ENCODE data around the gene DLGAP4. TPM values are rescaled to one million over a fixed set of nuclear protein-coding genes. Genes with fewer than 3 reads are reported as not detected.

Gene DLGAP4
- total and polyA plus RNA-seq, 2 of the 13 experiments (the other 11 are each of a cell fraction or from before 2014, with no cell fraction given): 15.2 to 26.7 TPM

DNA sequence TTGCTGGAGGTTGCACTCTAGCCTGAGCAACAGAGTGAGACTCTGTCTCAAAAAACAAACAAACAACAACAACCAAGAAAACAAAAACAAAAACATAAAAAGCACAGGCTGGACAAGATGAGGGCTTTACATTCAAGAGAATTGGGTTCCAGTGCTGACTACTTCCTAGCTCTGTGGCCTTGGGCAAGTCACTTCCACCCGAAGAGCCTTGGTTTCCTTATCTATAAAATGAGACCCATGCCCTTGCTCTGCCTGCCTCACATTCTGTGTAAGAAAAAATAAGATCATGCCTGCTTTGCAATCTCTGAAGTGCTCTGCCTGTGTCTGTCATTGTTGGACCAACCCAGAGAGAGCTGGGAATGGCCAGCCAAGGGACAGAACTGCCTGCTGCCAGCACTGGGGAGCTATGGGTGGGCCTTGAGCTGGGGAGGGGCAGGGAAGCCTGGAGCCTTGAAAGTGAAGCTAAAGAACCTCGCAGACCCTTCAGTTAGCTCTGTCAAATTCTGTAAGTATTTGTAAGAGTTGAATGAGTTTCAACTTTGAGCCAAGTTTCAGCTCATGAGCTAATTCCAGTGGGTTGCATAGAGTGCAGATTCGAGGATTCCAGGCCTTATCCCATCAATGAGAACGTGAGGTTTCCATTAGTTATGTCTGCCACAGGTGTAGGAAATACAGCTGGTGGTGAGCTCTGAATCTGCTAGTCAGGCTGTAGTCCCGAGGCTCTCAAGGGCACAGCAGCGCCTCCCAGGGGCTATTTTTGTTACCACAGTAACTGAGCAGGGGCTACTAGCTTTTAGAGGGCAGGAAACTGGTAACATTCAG, 93.2 kb downstream of the DLGAP4 start (continued):
- TF ChIP-seq, protein P1, sequence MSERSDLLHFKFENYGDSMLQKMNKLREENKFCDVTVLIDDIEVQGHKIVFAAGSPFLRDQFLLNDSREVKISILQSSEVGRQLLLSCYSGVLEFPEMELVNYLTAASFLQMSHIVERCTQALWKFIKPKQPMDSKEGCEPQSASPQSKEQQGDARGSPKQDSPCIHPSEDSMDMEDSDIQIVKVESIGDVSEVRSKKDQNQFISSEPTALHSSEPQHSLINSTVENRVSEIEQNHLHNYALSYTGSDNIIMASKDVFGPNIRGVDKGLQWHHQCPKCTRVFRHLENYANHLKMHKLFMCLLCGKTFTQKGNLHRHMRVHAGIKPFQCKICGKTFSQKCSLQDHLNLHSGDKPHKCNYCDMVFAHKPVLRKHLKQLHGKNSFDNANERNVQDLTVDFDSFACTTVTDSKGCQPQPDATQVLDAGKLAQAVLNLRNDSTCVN (CRISPR knock-in tag; IDR thresholded peaks at IDR 0.05; ENCODE audit: borderline replicate concordance): no peak
- TF ChIP-seq ZNF670 (CRISPR knock-in tag; IDR thresholded peaks at IDR 0.05; ENCODE audit: borderline replicate concordance) (no peak), CBX5 (CRISPR knock-in tag; IDR thresholded peaks at IDR 0.05; ENCODE audit: borderline replicate concordance) (no peak; the same call in 1 of the 2 replicates), ZNF350 (CRISPR knock-in tag; IDR thresholded peaks at IDR 0.05; ENCODE audit: borderline replicate concordance, low read depth) (no peak; the same call in 1 of the 2 replicates), DNMT3B (CRISPR knock-in tag; conservative IDR thresholded peaks at IDR 0.05) (no peak), AKAP8 (CRISPR knock-in tag; IDR thresholded peaks at IDR 0.05) (no peak), ZC3H13 (CRISPR knock-in tag; IDR thresholded peaks at IDR 0.05) (no peak), FOXP1 (IDR thresholded peaks at IDR 0.05) (no peak), FOXP1 (CRISPR knock-in tag; IDR thresholded peaks at IDR 0.05) (no peak), CEBPB (IDR thresholded peaks at IDR 0.05; ENCODE audit: borderline replicate concordance, low read depth, low read length) (0 out of 2 replicates have a peak, but pooled peaks have one; percentile 6), ZNF17 (CRISPR knock-in tag; IDR thresholded peaks at IDR 0.05) (no peak), STAT5B (CRISPR knock-in tag; IDR thresholded peaks at IDR 0.05) (no peak), SOX5 (CRISPR knock-in tag; IDR thresholded peaks at IDR 0.05; ENCODE audit: borderline replicate concordance) (peak; percentile 16; the same call in 1 of the 2 replicates), NAIF1 (CRISPR knock-in tag; IDR thresholded peaks at IDR 0.05; ENCODE audit: borderline replicate concordance) (no peak), ZNF563 (CRISPR knock-in tag; IDR thresholded peaks at IDR 0.05) (no peak), RBFOX2 (IDR thresholded peaks at IDR 0.05; ENCODE audit: low read depth, low read length) (no peak), ZMYM2 (CRISPR knock-in tag; IDR thresholded peaks at IDR 0.05) (no peak), SYNCRIP (IDR thresholded peaks at IDR 0.05; ENCODE audit: insufficient read depth, low read depth, low read length) (no peak), DPF2 (CRISPR knock-in tag; IDR thresholded peaks at IDR 0.05; ENCODE audit: borderline replicate concordance, low read depth) (no peak), FOXJ3 (CRISPR knock-in tag; IDR thresholded peaks at IDR 0.05; ENCODE audit: borderline replicate concordance) (peak; percentile 47; the same call in 1 of the 2 replicates), SAP130 (CRISPR knock-in tag; IDR thresholded peaks at IDR 0.05; ENCODE audit: low read depth) (peak; percentile 65), SP4 (CRISPR knock-in tag; IDR thresholded peaks at IDR 0.05) (no peak), ZNF180 (CRISPR knock-in tag; IDR thresholded peaks at IDR 0.05; ENCODE audit: borderline replicate concordance, low read depth) (no peak), CEBPG (CRISPR knock-in tag; IDR thresholded peaks at IDR 0.05) (peak; percentile 31), MTF1 (CRISPR knock-in tag; IDR thresholded peaks at IDR 0.05) (no peak), PRMT3 (CRISPR knock-in tag; IDR thresholded peaks at IDR 0.05; ENCODE audit: borderline replicate concordance, low read depth) (no peak), KAT8 (CRISPR knock-in tag; IDR thresholded peaks at IDR 0.05) (peak; percentile 72), IRX3 (CRISPR knock-in tag; IDR thresholded peaks at IDR 0.05; ENCODE audit: borderline replicate concordance, low read depth) (no peak), ZC3H4 (CRISPR knock-in tag; IDR thresholded peaks at IDR 0.05; ENCODE audit: borderline replicate concordance) (no peak)
- TF ChIP-seq, protein P2, sequence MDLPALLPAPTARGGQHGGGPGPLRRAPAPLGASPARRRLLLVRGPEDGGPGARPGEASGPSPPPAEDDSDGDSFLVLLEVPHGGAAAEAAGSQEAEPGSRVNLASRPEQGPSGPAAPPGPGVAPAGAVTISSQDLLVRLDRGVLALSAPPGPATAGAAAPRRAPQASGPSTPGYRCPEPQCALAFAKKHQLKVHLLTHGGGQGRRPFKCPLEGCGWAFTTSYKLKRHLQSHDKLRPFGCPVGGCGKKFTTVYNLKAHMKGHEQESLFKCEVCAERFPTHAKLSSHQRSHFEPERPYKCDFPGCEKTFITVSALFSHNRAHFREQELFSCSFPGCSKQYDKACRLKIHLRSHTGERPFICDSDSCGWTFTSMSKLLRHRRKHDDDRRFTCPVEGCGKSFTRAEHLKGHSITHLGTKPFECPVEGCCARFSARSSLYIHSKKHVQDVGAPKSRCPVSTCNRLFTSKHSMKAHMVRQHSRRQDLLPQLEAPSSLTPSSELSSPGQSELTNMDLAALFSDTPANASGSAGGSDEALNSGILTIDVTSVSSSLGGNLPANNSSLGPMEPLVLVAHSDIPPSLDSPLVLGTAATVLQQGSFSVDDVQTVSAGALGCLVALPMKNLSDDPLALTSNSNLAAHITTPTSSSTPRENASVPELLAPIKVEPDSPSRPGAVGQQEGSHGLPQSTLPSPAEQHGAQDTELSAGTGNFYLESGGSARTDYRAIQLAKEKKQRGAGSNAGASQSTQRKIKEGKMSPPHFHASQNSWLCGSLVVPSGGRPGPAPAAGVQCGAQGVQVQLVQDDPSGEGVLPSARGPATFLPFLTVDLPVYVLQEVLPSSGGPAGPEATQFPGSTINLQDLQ (CRISPR knock-in tag; IDR thresholded peaks at IDR 0.05): no peak

Measured in HepG2 (cell line).